K562 treated with DMSO at 1 percent for 12 hours (cell line): ENCODE data around the gene TBL2. TPM values are rescaled to one million over a fixed set of nuclear protein-coding genes. Genes with fewer than 3 reads are reported as not detected.

Experiments used
- total RNA-seq: library from RNA; unstranded; fragments of 300-600 nt; gene quantifications from 2 replicates; pipeline ENCODE4 v1.2.3, GENCODE V29; 2022; ENCODE audit not compliant: insufficient read depth

TBL2 gene
- total RNA-seq = 39.9 and 48.8 TPM in 2 replicates

GRCh38 chr7:73578342-73579128, at the start of gene TBL2:
TSS of gene TBL2 (minus strand) at chr7:73578579. CDS start at chr7:73578549, 30 bp downstream.

GRCh38 chr7:73623798-73624668, 45.7 kb upstream of the TBL2 start, which contains the start of gene MLXIPL:
TSS of gene MLXIPL (minus strand) at chr7:73624522. CDS start at chr7:73624492, 30 bp downstream.

GRCh38 chr7:73557397-73558257, 20.8 kb downstream of the TBL2 start, which contains the start of gene BCL7B:
TSS of gene BCL7B (minus strand) at chr7:73557690. CDS start at chr7:73557578, 112 bp downstream.

GRCh38 chr7:73522105-73522872, 56.1 kb downstream of the TBL2 start, which contains the start of gene BAZ1B:
TSS of gene BAZ1B (minus strand) at chr7:73522293. CDS start at chr7:73521933, 360 bp downstream.

Other genes with a start within 250 kb of the TBL2 start
- 1.4 and 2.3 TPM in 2 replicates for gene FZD9, start 144.8 kb downstream of the TBL2 start, total RNA-seq
- gene BAZ1B, start 56.3 kb downstream of the TBL2 start, total RNA-seq = 23.5 and 79.9 TPM in 2 replicates
- 78.6 and 99.6 TPM in 2 replicates for gene BCL7B, start 20.9 kb downstream of the TBL2 start, total RNA-seq
- 12.2 and 28.9 TPM in 2 replicates for gene MLXIPL, start 45.9 kb upstream of the TBL2 start, total RNA-seq
- gene VPS37D, start 89.3 kb upstream of the TBL2 start, total RNA-seq = 2.9 and 4.6 TPM in 2 replicates
- gene DNAJC30, start 104.9 kb upstream of the TBL2 start, total RNA-seq = 4.2 and 6.4 TPM in 2 replicates
- 129 and 139 TPM in 2 replicates for gene BUD23, start 105.0 kb upstream of the TBL2 start, total RNA-seq
- 10.1 and 15.4 TPM in 2 replicates for gene STX1A, start 141.1 kb upstream of the TBL2 start, total RNA-seq
- 16.4 and 16.9 TPM in 2 replicates for gene ABHD11, start 160.2 kb upstream of the TBL2 start, total RNA-seq
- not detected in 2 replicates for gene CLDN3, start 191.7 kb upstream of the TBL2 start, total RNA-seq